GM18526 (cell line): ENCODE measurements around the gene GGT5.

Experiments used
- POLR2A ChIP-seq: IDR thresholded peaks from 3 replicates; pipeline ENCODE4 v1.6.1; 2011; ENCODE audit not compliant: insufficient read length; ENCODE audit errors: extremely low read depth

GGT5 gene

DNA sequence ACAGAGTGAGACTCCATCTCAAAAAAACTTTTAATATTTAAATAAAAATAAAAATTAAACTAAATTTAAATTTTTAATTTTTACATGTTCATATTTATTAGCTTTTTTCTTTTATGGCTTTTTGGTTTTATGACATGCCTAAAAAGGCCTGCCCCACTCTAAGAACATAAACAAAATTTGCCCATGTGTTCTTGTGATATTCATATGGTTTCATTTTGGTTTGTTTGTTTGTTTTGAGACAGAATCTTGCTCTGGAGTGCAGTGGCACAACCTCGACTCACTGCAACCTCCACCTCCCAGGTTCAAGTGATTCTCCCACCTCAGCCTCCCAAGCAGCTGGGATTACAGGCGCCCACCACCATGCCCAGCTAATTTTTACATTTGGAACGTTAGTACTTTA is 35.9 kb downstream of the GGT5 start:
- TF ChIP-seq POLR2A, result no peak

DNA sequence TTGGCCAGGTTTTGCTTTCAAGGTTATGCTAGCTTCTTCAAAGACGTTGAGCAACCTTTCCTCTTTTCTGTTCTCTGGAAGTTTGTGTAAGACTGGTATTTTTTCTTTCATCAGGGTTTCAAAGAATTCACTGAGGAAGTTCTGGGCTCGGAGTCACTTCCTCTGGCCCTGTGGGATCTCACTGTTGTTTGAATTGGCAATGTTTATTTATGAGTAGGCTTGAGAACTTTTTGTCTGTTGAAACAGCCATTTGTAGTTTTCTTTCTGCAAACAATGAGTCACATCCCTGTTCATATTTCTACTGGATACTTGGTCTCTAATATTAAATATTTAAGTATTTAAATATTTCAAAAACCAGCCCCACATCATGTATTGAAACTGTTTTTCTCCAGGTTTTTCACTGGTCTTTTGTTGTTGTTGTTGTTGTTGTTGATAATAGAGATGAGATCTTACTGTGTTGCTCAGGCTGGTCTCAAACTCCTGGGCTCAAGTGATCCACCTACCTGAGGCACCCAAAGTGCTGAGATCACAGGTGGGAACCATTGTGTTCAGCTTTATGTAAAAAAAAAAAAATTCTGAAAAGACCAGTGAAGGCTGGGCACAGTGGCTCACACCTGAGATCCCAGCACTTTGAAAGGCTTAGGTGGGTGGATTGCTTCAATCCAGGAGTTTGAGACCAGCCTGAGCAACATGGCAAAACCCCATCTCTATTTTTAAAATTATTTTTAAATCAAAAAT is 36.7 kb downstream of the GGT5 start:
- TF ChIP-seq POLR2A, result no peak

DNA sequence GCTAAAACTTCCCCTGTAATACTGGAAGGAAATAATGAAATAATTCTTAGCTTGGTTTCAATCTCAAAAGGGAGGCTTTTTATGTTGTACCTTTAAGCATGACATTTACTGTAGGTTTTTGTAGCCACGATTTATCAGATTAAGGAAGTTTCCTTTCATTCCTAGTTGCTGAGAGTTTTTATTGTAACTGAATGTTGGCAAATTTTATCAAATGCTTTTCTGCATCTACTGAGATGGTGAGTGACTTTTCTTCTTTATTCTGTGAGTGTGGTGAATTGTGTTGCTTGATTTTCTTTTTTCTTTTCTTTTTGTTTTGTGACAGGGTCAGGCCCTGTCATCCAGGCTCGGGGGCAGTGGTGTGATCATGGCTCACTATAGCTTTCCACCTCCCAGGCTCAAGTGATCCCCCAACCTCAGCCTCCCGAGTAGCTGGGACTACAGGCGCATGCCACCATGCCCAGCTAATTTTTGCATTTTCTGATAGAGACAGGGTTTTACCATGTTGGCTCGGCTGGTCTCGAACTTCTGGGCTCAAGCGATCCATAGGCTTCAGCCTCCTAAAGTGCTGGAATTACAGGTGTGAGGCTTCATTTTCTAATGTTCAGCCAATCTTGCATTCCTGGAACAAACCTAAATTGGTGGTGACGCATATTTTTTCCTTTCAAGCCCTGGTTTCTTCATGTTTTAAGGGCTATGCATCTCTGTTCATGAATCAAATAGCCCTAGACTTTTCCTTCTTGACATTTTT is 37.4 kb downstream of the GGT5 start:
- TF ChIP-seq POLR2A, result no peak

DNA sequence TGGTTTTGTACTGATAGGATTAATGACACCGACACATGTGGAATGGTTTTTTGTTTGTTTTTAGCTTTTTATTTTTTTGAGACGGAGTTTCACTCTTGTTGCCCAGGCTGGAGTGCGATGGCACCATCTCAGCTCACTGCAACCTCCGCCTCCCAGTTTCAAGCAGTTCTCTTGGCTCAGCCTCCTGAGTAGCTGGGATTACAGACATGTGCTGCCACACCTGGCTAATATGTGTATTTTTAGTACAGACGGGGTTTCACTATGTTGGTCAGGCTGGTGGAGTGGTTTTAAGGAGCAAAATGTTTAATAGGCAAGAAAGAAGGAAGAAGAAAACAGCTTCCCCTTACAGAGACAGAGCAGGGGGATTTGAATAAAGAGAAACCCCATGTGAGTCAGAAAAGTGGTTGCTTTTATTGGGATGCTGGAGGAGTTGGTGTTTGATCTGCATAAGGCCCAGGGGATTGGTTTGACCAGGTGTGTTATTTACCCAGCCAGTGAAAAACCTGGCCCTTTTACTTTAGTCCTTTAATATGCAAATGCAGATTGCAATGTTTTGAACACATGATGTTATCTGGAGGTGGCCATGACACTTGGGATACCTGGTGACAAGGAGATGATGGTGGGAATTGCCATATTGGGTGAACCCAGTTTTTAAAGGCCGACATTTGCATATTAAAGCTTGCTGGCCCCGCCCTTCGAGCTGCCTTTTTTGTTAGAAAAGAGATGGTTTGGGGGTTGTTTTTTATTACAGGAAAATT is 39.3 kb downstream of the GGT5 start:
- TF ChIP-seq POLR2A, result no peak

DNA sequence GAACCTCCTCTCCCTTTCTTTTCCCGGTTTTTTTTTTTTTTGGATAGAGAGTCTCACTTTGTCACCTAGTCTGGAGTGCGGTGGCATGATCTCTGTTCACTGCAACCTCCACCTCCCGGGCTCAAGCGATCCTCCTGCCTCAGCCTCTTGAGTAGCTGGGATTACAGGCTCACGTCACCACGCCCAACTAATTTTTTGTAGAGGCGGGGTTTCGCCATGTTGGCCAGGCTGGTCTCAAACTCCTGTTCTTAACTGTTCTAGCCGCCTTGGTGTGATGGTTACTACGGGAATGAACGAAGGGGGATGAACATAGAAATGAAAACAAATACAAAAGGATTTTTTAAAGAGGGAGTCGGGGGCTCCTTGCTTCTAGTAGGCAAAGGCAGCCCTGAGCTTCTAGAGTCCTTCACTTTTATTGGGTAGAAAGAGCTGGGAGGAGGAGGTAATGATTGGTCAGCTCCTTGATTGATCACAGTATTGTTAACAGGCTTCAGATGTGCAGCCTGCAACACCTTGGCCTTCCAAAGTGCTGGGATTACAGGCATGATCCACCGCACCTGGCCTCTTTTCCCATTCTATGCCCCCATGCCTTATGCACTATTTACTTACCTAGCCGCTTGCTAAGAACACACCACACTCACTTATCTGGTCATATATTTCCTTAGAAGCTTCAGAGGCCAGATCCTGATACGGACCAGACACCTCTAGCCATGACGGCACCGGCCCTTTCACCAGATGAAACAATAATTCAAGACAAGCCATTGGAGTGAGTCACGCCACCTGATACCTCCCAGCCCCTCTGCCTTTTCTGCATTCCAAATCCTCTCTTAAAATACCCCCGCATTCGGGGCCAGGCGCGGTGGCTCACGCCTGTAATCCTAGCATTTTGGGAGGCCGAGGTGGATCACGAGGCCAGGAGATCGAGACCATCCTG is 42.9 kb downstream of the GGT5 start:
- no peak for TF ChIP-seq POLR2A

GRCh38 chr22:24200619-24201212 is 44.2 kb downstream of the GGT5 start:
- no peak for TF ChIP-seq POLR2A

- no peak for TF ChIP-seq POLR2A
These were observed 46.2 kb downstream of the GGT5 start for GRCh38 chr22:24198682-24199052.

- TF ChIP-seq POLR2A, result no peak
These were observed 53.0 kb downstream of the GGT5 start for GRCh38 chr22:24191893-24192292.

DNA sequence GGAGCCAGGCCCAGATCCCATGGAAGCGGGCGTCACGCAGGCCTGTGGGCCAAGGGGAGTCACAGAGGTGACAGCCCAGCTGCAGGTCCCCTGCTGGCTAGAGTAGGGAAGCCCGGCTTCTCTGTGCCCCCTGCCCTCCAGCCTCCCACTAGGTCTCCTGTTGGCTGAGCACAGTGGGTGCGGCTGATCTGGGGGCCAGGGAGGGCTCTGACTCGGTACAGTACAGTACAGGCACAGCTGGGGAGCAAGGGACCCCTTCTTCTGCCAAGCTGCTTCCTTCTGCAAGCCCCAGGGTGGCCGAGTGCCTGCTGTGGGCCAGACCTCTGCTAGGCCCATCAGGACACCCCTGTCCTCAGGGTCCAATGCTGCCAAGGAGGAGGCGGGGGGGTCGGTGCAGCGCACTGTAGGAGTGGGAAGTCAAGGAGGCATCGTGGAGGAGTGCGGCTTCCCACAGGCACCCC is 53.5 kb downstream of the GGT5 start:
- no peak for TF ChIP-seq POLR2A

GRCh38 chr22:24190596-24191208 is 54.2 kb downstream of the GGT5 start:
- no peak for TF ChIP-seq POLR2A

- TF ChIP-seq POLR2A, result no peak
These were observed 54.7 kb downstream of the GGT5 start for GRCh38 chr22:24190159-24190540.

- no peak for TF ChIP-seq POLR2A
These were observed 55.4 kb downstream of the GGT5 start for GRCh38 chr22:24189249-24190158.

- TF ChIP-seq POLR2A, result no peak
These were observed 56.1 kb downstream of the GGT5 start for GRCh38 chr22:24188705-24189248.
